GM18873 (cell line): Measurements from ENCODE around the gene PDE6D.

Experiments used
- ATAC-seq: cut with Tn5 transposase; IDR thresholded peaks from one replicate; pipeline ENCODE4 v1.9.1; 2021; ENCODE audit warnings: mild to moderate bottlenecking, moderate library complexity, moderate number of reproducible peaks; ENCODE audit not compliant: unreplicated experiment, low FRiP score

The PDE6D gene

DNA sequence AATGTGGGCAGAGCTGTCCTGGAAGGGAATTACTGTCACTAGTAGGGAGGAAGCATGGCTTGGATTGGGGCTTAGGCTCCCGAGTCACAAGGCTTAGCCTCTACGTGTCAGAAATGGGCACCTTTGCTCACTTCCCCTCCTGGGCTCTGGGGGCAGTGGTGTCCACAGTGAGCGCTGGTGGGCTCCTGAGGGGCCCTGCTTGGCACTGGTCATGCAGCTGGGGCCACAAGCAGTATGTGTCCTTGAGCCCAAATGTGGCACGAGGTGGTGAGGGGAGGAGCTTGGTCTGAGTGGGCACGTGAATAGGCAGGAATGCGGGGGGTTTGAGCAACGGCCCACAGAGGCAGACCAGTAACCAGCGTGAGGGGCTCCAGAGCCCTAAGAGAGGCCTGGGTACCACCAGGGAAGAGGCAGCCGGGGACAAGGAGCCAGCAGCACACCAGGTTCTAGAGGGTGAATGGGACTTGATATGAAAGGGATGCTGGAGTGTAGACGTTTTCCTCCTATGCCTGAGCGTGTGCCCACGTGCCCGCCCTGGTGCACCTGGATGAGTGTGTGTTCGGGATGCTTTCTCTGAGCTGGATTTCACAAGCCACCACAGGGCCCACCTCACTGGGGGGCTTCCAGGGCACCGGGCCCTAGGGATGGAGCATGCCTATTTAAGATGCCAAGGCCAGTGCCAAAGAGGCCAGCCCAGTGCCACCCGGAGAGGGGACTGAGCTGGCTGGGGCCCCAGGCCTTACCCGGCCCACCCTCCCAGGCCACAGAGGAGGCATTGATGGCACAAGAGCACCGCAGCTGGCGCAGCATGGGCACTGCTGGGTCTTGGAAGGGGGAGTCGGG lies 95.5 kb downstream of the PDE6D start:
- no peak for ATAC-seq

DNA sequence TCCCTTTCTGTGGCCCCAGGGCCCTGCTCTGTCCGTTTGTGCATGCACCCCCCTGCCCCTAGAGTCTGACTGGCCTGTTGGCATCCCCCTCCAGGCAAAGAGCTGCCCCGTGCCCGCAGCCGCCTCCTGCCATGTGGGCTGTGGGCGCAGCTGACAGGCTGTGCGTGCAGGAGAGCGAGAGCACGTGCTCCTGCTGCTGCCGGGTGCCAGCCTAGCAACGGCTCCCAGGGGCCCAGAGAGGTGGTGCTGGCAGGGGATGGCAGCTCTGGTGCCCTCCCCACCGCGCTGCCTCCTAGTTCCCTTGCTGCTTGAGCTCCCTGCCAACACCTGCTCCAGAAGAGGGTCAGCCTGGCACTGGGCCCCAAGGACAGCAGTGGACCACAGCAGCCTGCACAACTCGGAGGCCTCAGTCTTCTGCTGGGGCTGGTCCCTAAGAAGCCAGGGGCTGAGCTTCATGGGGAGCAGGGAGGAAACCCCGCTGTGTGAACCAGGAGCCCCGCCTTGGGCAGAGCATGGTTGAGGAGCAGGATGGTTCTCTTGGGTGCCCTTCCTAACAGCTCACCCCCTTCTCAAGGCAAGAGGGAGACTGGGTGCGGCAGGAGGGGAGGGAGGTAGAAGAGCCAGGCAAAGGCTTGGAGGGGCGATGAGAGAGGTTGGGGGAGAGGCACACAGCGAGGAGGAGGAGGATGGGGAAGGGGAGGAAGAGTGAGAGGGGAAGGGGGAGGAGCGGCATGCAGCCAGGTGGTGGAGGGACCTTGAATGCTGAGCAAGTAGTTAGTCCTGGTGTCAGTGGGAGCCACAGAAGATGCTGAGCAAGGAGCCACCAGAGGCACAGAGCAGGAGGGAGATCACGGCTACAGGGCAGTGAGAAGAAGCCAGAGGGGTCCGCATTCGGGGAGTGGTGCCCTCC lies 96.5 kb downstream of the PDE6D start:
- ATAC-seq, result no peak

- no peak for ATAC-seq
Observed at GRCh38 chr2:231683292-231684235, 97.5 kb downstream of the PDE6D start.

DNA sequence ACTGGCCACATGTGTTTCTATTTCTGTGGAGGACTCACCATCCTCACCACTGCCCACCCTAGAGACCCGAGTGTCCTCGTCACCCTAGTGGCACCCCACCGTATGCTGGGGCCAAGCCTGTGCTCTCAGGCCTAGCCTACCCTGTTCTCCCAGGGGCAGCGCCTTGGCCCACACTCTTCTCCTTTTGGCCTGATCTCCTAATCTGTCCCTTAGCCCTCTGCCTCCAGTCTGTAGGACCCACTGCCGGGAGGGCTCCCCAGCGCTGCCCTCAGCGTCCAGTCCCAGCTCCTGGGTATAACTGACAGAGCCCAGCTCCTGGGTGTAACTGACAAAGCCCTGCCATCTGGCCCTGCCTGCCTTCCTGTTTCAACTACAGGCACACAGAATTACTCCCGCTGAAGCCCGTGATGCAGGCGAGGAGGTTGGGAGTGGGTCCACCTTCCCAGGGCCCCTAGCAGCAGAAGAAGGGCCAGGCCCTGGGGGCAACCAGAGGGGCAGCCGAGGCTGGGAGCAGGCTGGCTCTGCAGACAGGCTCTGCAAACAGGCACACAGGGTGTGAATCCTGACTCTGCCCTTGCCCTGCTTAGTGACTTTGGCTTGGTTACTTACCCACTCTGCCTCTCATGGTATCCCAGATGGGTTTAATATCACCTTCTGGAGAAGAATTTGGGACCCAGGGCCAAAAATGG lies 98.3 kb downstream of the PDE6D start:
- no peak for ATAC-seq
